Measurements from ENCODE around the gene NR2C1.

The NR2C1 gene

DNA sequence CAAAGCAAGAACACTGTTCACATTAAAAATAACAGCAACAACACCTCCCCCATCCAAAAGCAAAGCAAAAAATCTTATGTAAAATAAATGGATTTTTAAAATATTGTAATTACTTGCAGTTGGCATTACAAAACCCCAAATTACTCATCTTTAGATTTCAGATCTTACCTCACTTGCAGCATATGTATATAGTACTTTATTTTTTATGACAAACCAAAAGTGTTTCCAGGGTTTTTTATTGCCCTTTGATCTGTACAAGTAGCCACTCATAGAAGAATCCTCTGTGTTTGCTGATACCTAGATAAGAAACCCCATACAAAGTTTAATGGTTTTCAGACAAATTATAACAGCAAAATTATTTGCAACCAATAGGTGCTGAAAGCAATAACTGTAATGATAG lies 12.2 kb upstream of the NR2C1 start:
- no peaks in the 10 kb centered on the region for H3K9me3 ChIP-seq (replicated peaks; ENCODE audit: insufficient read depth, low read length)
- H3K27ac ChIP-seq (ENCODE audit: low read length): no peak overlapping the region
- no peak for DNase-seq
- no peaks in the 10 kb centered on the region for H3K79me2 ChIP-seq (ENCODE audit: low read length)
- H4K20me1 ChIP-seq (ENCODE audit: insufficient read depth, low read length): no peaks in the 10 kb centered on the region
- H3K9ac ChIP-seq (ENCODE audit: low read length): no peak overlapping the region
- no peak for TF ChIP-seq EZH2 (optimal IDR thresholded peaks at IDR 0.05; ENCODE audit: low read depth, low read length)
- TF ChIP-seq, protein P1, sequence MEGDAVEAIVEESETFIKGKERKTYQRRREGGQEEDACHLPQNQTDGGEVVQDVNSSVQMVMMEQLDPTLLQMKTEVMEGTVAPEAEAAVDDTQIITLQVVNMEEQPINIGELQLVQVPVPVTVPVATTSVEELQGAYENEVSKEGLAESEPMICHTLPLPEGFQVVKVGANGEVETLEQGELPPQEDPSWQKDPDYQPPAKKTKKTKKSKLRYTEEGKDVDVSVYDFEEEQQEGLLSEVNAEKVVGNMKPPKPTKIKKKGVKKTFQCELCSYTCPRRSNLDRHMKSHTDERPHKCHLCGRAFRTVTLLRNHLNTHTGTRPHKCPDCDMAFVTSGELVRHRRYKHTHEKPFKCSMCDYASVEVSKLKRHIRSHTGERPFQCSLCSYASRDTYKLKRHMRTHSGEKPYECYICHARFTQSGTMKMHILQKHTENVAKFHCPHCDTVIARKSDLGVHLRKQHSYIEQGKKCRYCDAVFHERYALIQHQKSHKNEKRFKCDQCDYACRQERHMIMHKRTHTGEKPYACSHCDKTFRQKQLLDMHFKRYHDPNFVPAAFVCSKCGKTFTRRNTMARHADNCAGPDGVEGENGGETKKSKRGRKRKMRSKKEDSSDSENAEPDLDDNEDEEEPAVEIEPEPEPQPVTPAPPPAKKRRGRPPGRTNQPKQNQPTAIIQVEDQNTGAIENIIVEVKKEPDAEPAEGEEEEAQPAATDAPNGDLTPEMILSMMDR (IDR thresholded peaks at IDR 0.05; ENCODE audit: low read length): no peak
- TF ChIP-seq EZH2phosphoT487 (IDR thresholded peaks at IDR 0.05; ENCODE audit: low read length): no peak
- no peak overlapping the region for H3K4me2 ChIP-seq (ENCODE audit: low read depth, low read length)
- H3K9me2 ChIP-seq (replicated peaks; ENCODE audit: insufficient read depth, low read length): no peaks in the 10 kb centered on the region
- no peaks in the 10 kb centered on the region for H3K36me3 ChIP-seq (replicated peaks; ENCODE audit: insufficient read depth, low read length)
- no peaks in the 10 kb centered on the region for H3F3A ChIP-seq (ENCODE audit: insufficient read depth, low read length)
- H3K4me3 ChIP-seq (ENCODE audit: low read length): no peak overlapping the region
- H2AFZ ChIP-seq (ENCODE audit: low read length): no peak overlapping the region
- H3K27me3 ChIP-seq (replicated peaks; ENCODE audit: insufficient read depth, low read length): no peaks in the 10 kb centered on the region
- H3K4me1 ChIP-seq (ENCODE audit: low read length): peaks cover 14% of the 10 kb centered on the region

DNA sequence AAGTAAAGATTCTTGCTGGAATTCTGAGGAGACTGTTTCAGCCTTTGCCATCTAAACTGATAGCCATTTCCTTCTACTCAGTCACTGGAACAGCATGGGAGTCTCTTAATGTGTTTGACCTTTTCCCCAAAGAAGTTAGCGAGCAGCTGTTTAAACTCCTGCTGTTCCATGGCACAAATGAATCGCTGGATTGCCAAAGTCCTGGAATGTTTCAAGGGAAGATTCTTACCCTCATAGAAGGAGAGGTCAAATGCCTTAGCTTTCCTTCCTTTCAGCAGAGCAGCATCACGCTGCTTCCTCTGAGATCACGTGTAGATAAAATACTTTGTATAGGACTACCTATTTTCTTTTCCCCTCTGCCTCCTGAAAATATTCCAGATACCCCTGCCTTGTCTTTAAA lies 10.5 kb upstream of the NR2C1 start:
- Histone ChIP-seq H3K36me3 (replicated peaks; ENCODE audit: insufficient read depth, low read length) (no peaks in the 10 kb centered on the region), H4K20me1 (ENCODE audit: insufficient read depth, low read length) (no peaks in the 10 kb centered on the region), H3K27ac (ENCODE audit: low read length) (no peak overlapping the region), H3K4me2 (ENCODE audit: low read depth, low read length) (no peak overlapping the region), H3K27me3 (replicated peaks; ENCODE audit: insufficient read depth, low read length) (no peaks in the 10 kb centered on the region), H3K4me1 (ENCODE audit: low read length) (peaks cover 11% of the 10 kb centered on the region), H3K9me3 (replicated peaks; ENCODE audit: insufficient read depth, low read length) (no peaks in the 10 kb centered on the region), H2AFZ (ENCODE audit: low read length) (no peak overlapping the region), H3K9ac (ENCODE audit: low read length) (no peak overlapping the region), H3F3A (ENCODE audit: insufficient read depth, low read length) (no peaks in the 10 kb centered on the region), H3K4me3 (ENCODE audit: low read length) (no peak overlapping the region), H3K79me2 (ENCODE audit: low read length) (no peaks in the 10 kb centered on the region), H3K9me2 (replicated peaks; ENCODE audit: insufficient read depth, low read length) (no peaks in the 10 kb centered on the region)
- DNase-seq: no peak
- no peak for TF ChIP-seq EZH2phosphoT487 (IDR thresholded peaks at IDR 0.05; ENCODE audit: low read length)
- TF ChIP-seq, protein P1 (IDR thresholded peaks at IDR 0.05; ENCODE audit: low read length): no peak
- TF ChIP-seq EZH2 (optimal IDR thresholded peaks at IDR 0.05; ENCODE audit: low read depth, low read length): no peak

DNA sequence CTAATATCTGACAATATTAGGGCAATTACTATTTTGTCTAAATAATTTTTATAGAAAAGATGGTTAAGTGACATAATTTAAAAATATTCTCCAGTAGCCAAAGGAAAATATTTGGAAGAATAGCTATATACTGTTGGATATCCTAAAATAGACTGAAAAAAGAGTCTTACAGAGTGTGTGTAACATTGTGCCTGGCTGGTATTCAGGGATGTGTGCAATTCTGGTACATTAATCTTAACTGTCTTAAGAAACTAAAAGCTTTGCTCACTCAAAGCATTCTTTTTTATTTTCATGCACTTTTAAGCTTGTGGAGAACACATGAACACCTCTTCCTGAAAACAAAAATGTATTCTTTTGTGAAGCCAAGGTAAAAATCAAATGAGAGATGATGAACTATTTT lies 10.1 kb upstream of the NR2C1 start:
- no peak overlapping the region for H3K27ac ChIP-seq (ENCODE audit: low read length)
- no peaks in the 10 kb centered on the region for H3K9me2 ChIP-seq (replicated peaks; ENCODE audit: insufficient read depth, low read length)
- H4K20me1 ChIP-seq (ENCODE audit: insufficient read depth, low read length): no peaks in the 10 kb centered on the region
- peaks cover 6% of the 10 kb centered on the region for H3K4me1 ChIP-seq (ENCODE audit: low read length)
- no peaks in the 10 kb centered on the region for H3K9me3 ChIP-seq (replicated peaks; ENCODE audit: insufficient read depth, low read length)
- H3K27me3 ChIP-seq (replicated peaks; ENCODE audit: insufficient read depth, low read length): no peaks in the 10 kb centered on the region
- H3K36me3 ChIP-seq (replicated peaks; ENCODE audit: insufficient read depth, low read length): no peaks in the 10 kb centered on the region
- H3K9ac ChIP-seq (ENCODE audit: low read length): no peak overlapping the region
- no peak overlapping the region for H2AFZ ChIP-seq (ENCODE audit: low read length)
- no peaks in the 10 kb centered on the region for H3K79me2 ChIP-seq (ENCODE audit: low read length)
- H3F3A ChIP-seq (ENCODE audit: insufficient read depth, low read length): no peaks in the 10 kb centered on the region
- TF ChIP-seq, protein P1 (IDR thresholded peaks at IDR 0.05; ENCODE audit: low read length): no peak
- no peak for TF ChIP-seq EZH2phosphoT487 (IDR thresholded peaks at IDR 0.05; ENCODE audit: low read length)
- H3K4me2 ChIP-seq (ENCODE audit: low read depth, low read length): no peak overlapping the region
- DNase-seq: no peak
- H3K4me3 ChIP-seq (ENCODE audit: low read length): no peak overlapping the region

All from MM.1S (cell line).